Hematopoietic multipotent progenitor cell treated with erythropoietin and hydrocortisone succinate and interleukin-3 and kit ligand, for 4 days (in vitro differentiated cells): ENCODE results near the gene SNX18.

ENCODE experiments used
- DNase-seq: peaks from one replicate; pipeline ENCODE4 v3.0.0-alpha.2; 2015

Gene SNX18

DNA sequence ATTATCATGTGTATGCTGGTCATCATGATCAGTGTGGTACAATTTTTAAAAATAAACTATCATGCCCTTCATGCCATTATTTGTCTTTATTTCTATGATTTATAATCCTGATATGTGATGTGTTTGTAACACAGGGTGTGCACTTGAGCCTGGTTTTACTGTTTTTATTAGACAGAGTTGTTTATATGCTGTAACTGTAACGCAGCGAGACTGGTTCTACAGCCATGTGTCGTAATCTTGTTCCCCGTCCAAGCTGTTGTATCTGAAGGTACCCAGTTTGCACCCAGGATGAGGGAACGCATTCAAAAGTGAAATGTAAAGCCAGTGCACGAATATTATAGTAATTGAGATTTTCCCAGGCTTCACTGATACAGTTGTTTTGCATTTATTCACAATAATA, 28.2 kb downstream of the SNX18 start:
- DNase-seq, result no peak

DNA sequence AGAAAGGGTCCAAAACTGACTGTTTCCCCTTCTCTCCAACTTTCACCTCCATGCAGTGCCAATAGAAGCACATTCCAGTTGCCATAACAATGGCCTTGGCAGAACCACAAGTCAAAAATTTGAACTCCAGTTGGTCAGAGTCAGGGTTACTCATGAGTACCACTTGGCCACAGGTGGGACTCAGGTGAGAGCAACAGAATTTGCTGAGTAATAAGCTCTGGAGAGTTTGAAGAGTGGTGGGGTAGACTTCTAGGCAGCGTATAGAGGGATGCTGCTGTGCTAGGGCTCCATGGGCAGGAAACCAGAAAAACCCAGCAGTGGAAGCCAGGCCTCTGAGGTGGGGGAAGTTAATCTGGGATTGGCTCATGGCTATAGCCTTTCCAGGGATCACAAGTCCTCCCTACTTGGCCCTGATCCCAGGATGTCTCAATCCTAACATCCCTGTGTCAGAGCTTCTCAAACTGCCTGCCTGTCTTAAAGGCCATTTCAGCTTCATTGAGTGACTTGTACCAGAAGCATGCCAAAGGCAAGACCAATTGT, 30.2 kb downstream of the SNX18 start:
- DNase-seq, result no peak

DNA sequence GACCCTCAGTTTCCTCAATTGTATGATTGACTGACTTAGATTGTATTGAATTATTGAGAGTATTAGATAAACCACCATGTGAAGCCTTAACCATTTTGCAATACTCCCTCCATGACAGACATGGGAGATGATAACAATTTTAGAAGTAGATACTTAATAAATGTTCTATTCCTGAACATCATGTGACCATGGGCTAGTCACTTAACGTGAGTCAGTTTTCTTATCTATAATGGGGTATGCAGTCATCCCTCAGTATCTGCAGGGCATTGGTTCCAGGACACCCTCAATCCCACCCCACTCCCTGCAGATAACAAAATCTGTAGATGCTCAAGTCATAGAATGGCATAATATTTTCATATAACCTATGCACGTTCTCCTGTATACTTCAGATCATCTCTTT, 31.0 kb downstream of the SNX18 start:
- DNase-seq, result peak; percentile 38

DNA sequence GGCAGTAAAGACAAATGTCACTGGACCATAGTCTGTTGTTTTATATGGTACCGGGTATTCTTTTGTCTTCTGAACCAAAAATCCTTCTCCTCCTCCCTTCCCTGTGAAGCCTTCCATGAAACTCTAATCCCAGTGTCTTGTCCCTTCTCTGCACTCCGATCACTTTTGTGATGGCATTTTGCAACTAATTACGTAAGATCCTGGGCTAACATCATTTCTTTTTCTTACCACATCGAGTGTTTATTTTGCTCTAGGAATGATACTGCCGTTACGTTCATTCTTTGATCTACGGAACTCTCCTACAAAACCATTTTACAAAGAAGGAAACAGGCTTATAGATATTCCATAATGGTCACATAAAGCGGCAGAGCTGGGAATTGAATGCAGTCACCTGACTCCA, 33.7 kb downstream of the SNX18 start:
- DNase-seq, result no peak

DNA sequence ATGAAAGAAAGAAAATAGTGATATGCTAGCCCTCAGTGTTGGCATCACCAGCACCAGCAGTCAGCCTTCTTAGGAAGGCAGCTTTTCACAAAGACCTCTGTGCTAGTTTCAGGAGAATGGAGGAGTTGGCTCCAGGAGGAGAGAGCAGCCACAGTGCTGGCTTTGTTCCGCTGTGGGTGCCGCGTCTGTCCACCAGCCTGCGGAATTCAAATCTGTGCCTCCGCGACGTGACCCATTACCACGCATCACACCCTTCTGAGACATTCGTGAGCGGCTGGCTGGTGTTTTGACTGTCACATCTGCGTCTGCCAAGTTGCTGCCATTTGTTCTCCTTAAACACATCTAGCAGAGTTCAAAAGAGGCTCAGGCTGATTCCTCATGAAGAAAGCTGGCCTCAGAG, 34.4 kb downstream of the SNX18 start:
- DNase-seq, result no peak

DNA sequence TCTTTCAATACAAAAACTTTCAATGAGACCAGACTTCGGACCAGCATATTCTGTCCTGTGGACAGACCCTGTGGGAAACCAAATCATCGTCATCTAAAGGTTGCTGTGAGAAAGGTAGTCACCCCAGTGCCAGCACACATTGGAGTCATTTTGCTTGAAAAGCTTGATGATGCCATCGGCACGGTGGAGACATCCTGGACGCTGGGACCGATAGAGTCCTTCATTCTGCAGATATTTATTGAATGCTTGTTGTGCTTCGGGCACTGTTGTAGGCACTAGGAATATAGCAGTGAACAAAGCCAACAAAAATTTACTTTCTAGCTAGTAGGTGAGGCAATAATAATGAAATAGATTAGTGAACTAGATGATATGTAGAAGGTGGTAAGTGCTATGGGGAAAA, 34.9 kb downstream of the SNX18 start:
- no peak for DNase-seq

DNA sequence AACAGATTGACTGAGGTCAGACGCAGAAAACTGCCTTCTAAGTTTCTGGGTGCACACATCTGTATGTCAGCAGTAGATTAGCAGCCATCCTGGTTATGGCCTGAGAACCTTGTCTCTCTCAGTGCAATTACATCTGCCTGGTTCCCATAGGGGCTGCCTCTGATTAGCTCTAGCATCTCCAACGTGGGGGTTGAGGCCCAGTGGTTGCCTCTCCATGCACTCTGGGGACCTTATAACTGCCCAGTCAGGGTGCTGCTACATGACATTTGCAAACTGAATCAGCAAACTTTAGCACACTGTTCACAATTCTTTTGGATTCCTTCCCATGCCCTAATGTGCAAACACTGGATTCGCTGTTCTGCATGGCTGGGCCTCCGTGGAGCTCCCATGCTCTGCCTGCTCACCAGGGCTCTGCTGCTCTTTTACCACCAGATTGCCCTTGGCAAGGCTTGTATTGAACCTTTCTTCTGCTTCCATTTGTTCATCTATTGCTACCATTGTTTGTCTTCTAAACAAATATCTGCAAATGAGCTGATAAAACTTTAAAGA, 36.2 kb downstream of the SNX18 start:
- DNase-seq, result no peak

DNA sequence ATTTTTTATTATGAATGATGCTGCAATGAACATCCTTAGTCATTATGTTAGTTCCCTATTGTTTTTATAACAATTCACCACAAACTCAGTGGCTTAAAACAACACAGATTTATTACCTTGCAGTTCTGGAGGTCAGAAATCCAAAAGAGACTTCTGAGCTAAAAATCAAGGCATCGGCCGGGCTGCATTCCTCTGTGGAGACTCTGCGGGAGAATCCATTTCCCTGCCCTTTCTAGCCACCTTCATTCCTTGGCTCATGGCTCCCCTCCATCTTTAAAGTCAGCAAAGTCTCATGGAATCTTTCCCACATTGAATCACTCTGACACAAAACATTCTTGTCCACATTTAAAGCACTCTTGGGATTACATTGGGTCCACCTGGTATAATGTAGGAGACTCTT, 38.6 kb downstream of the SNX18 start:
- DNase-seq, result no peak

DNA sequence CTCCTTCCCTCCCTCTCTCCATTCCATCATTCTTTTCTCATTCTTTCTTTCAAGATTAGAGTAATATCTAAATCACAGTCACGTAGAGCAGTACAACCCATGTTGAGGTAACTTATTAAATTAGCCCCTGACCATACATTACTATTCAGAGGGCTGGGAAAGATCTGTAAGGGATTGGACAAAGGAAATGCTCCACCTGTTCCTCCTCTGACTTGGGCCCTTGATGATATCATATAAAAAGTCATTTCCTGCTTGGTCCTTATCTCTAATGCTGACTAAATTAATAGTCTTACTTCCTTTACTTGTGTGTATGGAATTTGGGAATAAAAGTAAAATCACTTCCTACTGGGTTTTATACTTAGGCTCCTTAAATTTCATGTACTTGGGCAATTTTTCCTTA, 40.8 kb downstream of the SNX18 start:
- no peak for DNase-seq

DNA sequence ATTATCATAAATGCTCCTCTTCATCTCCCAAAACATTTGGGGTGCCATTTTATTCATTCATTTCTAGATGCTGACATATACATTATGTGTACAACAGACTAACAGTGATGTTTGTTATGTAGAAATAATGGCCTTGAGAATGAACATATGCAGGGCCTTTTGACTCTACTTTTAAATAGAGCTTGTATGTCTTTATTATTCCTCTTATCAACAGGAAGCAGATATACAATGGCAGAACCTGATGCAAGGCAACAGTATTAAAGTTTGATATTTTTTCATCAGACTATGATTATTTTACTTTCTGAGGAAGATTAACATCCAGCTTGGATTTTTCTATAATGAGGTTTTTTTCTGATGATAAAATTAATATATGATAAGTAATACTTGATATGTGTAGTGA, 44.1 kb downstream of the SNX18 start:
- DNase-seq, result peak; percentile 40

DNA sequence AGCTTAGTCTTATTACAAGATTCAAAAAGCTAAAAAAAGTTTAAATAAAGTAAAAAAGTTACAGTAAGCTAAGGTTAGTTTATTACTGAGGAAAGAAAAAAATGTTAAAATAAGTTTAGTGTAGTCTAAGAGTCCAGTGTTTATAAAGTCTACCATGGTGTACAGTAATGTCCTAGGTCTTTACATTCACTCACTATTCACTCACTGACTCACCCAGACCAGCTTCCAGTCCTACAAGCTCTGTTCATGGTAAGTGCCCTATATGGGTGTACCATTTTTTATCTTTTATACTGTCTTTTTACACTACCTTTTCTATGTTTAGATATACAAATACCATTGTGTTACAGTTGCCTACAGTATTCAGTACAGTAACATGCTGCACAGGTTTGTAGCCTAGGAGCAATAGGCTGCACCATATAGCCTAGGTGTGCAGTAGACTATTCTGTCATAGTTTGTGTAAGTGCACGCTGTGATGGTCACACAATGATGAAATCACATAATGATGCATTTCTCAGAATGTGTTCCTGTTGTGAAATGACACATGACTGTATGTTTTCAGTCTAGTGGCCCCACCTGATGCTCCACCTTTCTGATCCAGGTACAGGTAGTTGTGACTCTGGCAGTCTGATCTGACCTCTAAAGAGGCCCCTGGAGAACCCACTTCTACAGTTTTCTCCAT, 45.7 kb downstream of the SNX18 start:
- DNase-seq, result no peak

DNA sequence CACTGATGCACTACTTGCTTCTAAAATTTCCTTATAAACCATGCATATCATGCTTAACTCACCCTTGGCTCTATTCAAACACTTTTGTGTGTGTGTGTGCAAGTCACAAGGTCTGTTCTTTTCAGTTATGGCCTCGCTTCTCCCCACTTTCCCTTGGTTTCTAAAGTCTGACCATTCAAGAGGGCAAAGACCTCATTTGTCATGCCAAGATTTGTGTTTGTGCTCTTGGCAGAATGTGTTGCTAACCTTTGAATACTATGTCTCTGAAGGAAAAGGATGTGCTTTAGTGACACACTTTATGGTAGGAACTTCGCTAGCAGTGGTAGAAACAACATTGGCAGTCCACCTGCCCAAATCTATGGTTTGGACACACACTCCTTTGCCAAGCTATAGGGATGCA, 50.4 kb downstream of the SNX18 start:
- DNase-seq, result no peak

DNA sequence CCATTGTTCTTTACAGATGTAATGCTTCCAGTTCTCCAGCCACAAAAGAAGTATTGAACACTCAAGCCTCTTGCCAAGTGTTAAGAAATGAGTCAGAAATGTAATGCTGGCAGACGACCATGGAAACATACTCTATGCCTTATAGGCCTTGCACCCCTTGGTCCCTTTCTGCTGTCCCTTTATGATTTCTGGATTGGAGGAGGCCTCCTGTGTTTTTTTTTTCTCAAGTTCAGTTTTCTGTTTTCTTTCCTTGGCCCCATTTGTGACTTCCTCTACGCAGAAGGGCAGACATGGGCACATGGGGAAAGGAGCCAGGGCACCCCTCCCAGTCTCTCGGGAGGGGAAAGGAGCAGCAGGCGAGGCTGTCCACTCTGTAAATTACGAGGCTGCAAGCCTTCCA, 53.4 kb downstream of the SNX18 start:
- no peak for DNase-seq

DNA sequence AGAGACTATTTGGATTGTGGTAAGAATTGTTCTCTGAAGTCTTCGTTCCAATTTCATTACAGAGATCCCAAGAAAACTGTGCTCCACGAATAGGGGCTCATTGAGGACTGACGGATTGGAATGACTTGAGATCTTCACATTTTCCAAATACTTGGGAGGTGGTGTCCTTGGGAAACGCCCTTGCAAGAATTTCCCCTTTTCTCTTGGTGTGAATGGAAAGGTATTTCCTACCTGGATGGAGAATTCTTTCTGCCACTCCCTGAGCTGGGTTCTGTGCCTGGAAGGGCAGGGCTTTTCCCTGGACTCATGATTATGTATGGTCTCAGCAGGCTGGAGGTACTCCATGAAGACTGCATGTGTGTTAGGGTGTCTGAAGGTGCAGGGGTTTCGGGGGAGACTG, 53.9 kb downstream of the SNX18 start:
- no peak for DNase-seq

DNA sequence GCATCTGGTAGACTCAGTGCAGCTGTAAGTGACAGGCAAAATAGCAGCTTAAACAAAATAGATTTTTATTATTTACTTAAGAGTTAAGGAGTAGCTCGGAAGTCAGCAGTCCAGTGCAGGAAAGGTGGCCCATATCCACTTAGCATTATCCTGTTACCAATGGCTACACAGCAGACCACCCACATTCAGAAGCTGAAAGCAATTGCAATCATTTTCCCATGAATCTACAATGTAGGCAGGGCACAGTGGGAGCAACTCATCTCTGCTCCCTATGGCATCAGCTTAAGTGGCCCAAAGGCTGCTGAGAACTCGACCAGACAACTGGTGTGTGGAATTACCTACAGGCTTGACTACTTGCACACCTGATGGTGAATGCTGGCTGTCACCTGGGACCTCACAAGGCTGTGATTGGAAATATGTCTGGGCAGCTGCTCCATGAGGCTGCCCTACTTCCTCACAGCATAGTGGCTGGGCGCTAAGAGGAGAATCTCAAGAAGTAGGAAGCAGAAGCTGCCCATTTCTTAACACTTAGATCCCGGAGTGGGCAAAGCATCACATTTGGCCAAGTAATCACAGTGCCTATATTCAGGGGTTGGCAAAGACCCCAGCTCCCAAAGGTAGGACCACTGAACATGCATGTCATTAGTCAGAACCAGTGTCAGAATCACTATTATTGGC, 56.4 kb downstream of the SNX18 start:
- DNase-seq, result no peak

DNA sequence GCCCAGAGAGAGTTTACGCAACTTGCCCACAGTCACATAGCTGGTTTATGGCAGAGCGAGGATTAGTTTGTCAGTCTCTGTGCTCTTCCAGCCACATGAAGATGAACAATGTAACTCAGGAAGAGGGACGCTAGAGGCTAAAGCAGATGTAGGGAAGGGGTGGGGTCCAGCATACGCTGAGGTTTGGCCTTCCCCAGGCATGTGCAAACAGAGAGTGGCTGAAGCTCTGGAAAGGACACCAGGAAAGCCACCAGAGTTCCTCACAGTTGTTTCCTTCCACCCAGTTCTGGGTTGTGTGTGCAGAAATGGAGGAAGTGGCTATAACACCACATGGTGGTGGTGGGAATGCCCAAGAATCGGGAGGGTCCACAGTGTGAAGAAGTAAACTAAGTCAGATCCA, 60.0 kb downstream of the SNX18 start:
- no peak for DNase-seq

DNA sequence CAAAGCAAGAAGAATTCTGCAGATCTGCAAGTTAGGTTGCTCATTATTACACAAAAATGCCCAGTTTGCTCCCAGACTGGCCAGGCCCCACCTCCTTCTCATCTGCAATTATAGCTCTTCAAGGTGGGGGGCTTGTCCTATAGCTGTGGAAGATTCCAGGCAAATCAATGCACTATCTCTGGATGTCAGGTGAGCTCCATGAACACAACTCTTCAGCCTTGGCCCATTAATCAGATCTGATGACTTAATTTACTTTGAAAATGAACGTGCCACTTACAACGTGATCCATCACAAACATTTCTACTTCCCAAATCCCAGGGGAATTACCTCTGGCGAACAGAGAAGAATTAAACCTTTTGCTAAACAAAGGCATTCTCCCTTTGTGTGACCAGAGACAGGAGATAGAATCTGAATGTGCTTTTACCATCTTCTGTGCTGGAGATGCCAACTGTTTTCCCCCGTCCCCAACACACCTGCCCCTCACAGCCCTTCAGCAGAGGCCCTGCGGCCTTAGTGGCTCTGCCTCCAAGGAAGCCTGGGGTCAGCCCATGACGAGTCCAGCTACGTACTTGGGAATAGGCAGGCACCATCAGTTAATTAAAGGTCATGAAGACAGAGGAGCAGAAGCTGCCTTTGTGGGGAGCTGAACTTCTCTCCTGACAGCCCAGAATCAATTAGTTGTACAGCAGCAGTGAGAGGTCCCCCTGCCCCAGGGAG, 60.5 kb downstream of the SNX18 start:
- no peak for DNase-seq

DNA sequence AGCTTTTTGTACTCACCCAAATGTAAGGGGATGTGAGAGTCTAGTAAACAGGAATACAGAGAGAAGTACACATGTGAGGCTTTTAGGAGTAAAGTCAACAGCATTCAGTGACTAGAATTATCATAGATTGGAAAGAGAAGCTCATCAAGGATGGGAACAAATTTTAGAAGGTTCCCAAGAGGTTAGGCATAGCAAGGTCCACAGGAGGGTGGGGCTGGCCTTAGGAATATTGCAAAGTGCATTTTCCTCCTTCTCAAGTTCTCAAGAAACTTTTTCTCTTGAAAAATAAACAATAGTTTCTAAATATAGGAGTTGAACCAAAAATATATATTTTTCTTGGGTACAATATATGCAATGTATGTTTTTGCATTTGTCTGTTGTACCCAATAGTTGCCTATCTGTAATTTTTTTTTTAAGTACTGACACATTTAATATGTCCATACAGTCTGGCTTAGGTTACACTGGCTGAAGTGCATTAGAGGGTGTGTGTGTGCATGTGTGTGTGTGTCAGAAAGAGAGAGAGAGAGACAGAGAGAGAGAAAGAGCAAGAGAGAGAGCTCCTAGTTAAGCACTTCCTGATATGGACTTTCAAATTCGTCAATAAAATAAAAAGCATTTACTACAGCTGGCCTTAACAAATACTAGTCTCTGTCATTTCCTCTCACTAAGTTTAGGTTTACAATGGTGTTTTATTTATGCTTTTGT, 62.2 kb downstream of the SNX18 start:
- no peak for DNase-seq

DNA sequence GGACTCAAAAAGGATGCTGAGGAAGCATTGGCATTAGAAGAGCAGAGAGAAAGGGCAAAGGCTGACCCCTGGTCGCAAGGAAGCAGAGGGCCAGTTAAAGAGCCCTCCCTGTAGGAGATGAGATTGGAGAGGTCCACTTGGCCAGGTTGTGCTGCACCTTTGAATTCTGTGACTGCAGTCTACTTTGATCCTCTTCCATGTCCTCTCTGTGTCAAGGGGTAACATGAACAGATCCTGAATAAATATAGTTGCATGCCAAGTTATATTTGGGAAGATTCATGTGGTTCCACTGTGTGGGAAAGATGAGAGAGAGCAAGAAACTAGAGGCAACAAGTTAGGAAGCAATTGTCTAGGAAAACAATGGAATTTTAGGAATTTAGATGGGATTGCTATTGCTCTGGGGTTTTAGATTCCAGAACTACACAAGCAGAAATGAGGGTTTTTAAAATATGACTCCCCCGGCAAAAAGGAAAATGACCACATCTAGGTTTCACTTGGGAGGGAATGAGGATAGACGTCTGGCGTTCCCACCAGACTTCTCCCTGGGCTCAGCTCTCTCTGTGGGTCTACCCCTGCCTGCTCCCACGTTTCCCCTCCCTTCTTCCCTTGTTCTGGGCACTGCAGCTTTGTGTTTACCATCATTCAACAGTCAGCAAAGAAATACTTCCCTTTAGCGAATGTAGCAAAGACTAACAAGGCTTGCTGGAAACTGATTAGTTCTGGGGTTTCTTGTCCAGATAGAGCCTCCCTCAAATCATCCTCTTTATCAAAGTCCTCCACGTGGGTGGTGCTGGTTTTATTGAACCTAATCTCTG, 63.6 kb downstream of the SNX18 start:
- peak; percentile 80 for DNase-seq

DNA sequence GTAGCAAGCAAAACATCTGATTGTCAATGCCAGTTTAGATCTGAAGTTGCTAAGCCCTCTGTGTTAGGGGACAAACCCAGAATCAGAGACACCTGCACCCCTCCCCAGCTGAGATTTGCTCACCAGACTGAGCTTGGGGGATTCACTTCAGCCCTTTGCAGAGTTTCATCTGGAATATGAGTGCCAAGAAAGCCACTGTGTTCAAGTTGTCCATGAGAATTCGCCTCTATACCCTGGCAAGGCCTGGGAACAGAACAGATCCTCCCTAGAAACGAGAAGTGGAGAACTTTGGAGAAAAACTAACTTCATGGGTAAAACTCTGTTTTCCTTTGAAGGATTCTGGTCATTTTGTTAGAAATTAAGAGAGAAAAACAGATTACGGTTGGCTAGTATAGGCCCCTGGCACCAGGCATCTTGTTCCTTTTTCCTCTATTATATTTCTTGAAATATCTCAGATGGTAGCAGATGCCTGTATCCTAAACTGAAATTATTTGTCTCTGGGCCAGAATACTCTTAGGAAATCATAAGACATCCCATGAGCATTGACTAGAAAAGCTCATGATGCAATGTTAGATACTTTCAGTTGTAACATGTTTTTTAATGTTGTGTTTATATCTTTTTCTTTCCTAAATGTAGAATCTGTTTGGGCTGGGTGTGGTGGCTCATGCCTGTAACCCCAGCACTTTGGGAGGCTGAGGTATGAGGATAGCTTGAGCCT, 64.4 kb downstream of the SNX18 start:
- no peak for DNase-seq

DNA sequence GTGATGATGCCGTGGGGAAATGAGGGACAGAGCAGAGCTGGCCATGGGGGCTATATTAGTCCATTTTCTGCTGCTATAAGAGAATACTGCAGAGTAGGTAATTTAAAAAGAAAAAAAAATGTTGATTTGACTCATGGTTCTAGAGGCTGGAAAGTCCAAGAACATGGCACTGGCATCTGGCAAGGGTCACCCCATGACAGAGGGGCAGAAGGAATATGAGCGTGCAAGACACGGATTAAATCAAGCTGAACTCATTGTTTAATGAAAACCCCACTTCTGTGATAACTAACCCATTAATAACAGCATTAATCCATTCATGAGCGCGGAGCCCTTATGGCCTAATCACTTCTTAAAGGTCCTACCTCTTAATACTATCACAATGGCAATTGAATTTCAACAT, 68.8 kb downstream of the SNX18 start:
- no peak for DNase-seq

DNA sequence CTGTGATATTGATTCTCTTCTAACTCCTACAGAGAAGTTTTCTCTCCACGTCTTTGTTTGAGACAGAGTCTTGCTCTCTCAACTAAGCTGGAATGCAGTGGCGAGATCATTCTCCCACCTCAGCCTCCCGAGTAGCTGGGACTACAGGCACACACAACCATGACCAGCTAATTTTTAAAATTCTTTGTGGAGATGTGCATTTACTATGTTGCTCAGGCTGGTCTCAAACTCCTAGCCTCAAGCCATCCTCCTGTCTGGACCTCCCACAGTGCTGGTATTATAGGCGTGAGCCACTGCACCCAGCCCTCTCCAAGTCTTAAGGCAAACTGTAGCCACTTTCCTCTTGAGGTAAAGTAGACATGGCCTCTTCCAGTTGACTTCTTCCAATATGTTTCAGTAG, 72.2 kb downstream of the SNX18 start:
- no peak for DNase-seq
